ENCODE data around the gene IFNA16. TPM values are rescaled to one million over a fixed set of nuclear protein-coding genes. Genes with fewer than 3 reads are reported as not detected.
"Not testable (repeated sequence)": the region's sequence is repeated elsewhere in the genome, so short reads cannot be mapped to it uniquely, and the experiment has no call there.

IFNA16 gene
- not detected for polyA plus RNA-seq
- long read RNA-seq, donor 1, result 0 reads
- long read RNA-seq, donor 2, result 0 reads
- long read RNA-seq, donor 3, result 0 reads
- long read RNA-seq, donor 4, result 0 reads
- long read RNA-seq, donor 5, result 0 reads
- long read RNA-seq, donor 6, result 0 reads
- long read RNA-seq, donor 7, result 0 reads
- long read RNA-seq, donor 8, result 0 reads
- long read RNA-seq, donor 9, result 0 reads
- long read RNA-seq, donor 10, result 0 reads

DNA sequence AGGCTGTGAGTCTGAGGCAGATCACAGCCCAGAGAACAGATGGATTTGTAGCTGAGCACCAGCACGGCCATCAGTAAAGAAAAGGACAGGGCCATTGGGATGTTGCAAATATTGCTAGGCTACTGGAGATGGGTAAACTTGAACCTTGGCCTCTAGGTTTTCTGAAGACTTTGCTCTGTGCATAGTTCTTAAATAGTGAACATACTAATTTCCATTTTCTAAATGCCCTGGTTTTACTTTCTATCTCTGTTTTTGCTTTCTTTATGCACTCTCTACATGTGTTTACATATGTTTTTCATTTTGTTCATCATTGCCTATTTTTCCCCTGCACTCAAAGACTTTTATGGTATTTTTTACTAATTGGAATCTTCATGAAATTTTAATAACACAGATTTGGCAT lies at the start of gene IFNA16:
TSS of gene IFNA16 (minus strand) at position 101 of the 400 bp plus-strand sequence. CDS start at position 95, 6 bp downstream.
- not testable (repeated sequence) for H3K9me3 ChIP-seq (ENCODE audit: control insufficient read depth in 2 of 2, insufficient read depth in 1 of 2, low read depth in 1 of 2, low read length in 1 of 2); H3K4me3 ChIP-seq (ENCODE audit: low read depth in 1 of 3, low read length in 3 of 3); H3K4me1 ChIP-seq (ENCODE audit: control insufficient read depth in 3 of 3, insufficient read depth in 2 of 3, low read depth in 1 of 3, low read length in 2 of 3); H3K27ac ChIP-seq (ENCODE audit: low read depth in 1 of 3, low read length in 2 of 3); DNase-seq; FAIRE-seq; H3K27me3 ChIP-seq (ENCODE audit: control insufficient read depth in 3 of 3, insufficient read depth in 3 of 3, low read length in 3 of 3); H3K36me3 ChIP-seq (ENCODE audit: control insufficient read depth in 3 of 3, insufficient read depth in 2 of 3, low read depth in 1 of 3, low read length in 3 of 3)
- 43 to 80% (median 50%) methylated on average over 1 of the region's 1 CpG for WGBS, 3 donors

- WGBS, 3 donors, result 0 to 32% (median 20%) methylated on average over 1 of the region's 1 CpG
- no peak for FAIRE-seq
These were observed 48.5 kb upstream of the IFNA16 start for GRCh38 chr9:21265421-21266189.

GRCh38 chr9:21255538-21256212 lies 38.6 kb upstream of the IFNA16 start:
- H3K36me3 ChIP-seq (ENCODE audit: control insufficient read depth in 3 of 3, insufficient read depth in 2 of 3, low read depth in 1 of 3, low read length in 3 of 3), result no peaks in the 10 kb centered on the region
- H3K27me3 ChIP-seq (ENCODE audit: control insufficient read depth in 3 of 3, insufficient read depth in 3 of 3, low read length in 3 of 3), result peaks cover 0 to 5% (median 0%) of the 10 kb centered on the region in 3 donors
- H3K9me3 ChIP-seq (ENCODE audit: control insufficient read depth in 2 of 2, insufficient read depth in 1 of 2, low read depth in 1 of 2, low read length in 1 of 2), result no peaks in the 10 kb centered on the region
- DNase-seq (no peak), FAIRE-seq (no peak)
- no peak overlapping the region for H3K4me3 ChIP-seq (ENCODE audit: low read depth in 1 of 3, low read length in 3 of 3)
- H3K27ac ChIP-seq (ENCODE audit: low read depth in 1 of 3, low read length in 2 of 3), result no peak overlapping the region
- H3K4me1 ChIP-seq (ENCODE audit: control insufficient read depth in 3 of 3, insufficient read depth in 2 of 3, low read depth in 1 of 3, low read length in 2 of 3), result no peaks in the 10 kb centered on the region
- 75 to 81% (median 79%) methylated on average over 5 of the region's 5 CpGs for WGBS, 3 donors

More at GRCh38 chr9:21265421-21266189, 48.5 kb upstream of the IFNA16 start:
- no peak for DNase-seq
- no peaks in the 10 kb centered on the region for H3K9me3 ChIP-seq (ENCODE audit: control insufficient read depth in 2 of 2, insufficient read depth in 1 of 2, low read depth in 1 of 2, low read length in 1 of 2)
- peaks cover 0 to 2% (median 0%) of the 10 kb centered on the region in 3 donors for H3K27me3 ChIP-seq (ENCODE audit: control insufficient read depth in 3 of 3, insufficient read depth in 3 of 3, low read length in 3 of 3)
- H3K36me3 ChIP-seq (ENCODE audit: control insufficient read depth in 3 of 3, insufficient read depth in 2 of 3, low read depth in 1 of 3, low read length in 3 of 3), result no peaks in the 10 kb centered on the region
- no peak overlapping the region for H3K4me3 ChIP-seq (ENCODE audit: low read depth in 1 of 3, low read length in 3 of 3)
- no peak overlapping the region for H3K27ac ChIP-seq (ENCODE audit: low read depth in 1 of 3, low read length in 2 of 3)
- no peaks in the 10 kb centered on the region for H3K4me1 ChIP-seq (ENCODE audit: control insufficient read depth in 3 of 3, insufficient read depth in 2 of 3, low read depth in 1 of 3, low read length in 2 of 3)

GRCh38 chr9:21252721-21253547 lies 35.8 kb upstream of the IFNA16 start:
- Histone ChIP-seq H3K36me3 (ENCODE audit: control insufficient read depth in 3 of 3, insufficient read depth in 2 of 3, low read depth in 1 of 3, low read length in 3 of 3) (no peaks in the 10 kb centered on the region), H3K4me1 (ENCODE audit: control insufficient read depth in 3 of 3, insufficient read depth in 2 of 3, low read depth in 1 of 3, low read length in 2 of 3) (no peaks in the 10 kb centered on the region), H3K27me3 (ENCODE audit: control insufficient read depth in 3 of 3, insufficient read depth in 3 of 3, low read length in 3 of 3) (peaks cover 0 to 5% (median 0%) of the 10 kb centered on the region in 3 donors), H3K4me3 (ENCODE audit: low read depth in 1 of 3, low read length in 3 of 3) (no peak overlapping the region), H3K27ac (ENCODE audit: low read depth in 1 of 3, low read length in 2 of 3) (no peak overlapping the region), H3K9me3 (ENCODE audit: control insufficient read depth in 2 of 2, insufficient read depth in 1 of 2, low read depth in 1 of 2, low read length in 1 of 2) (no peaks in the 10 kb centered on the region)
- peak in 1 of 2 donors; percentile 32 for DNase-seq
- WGBS, 3 donors, result 0 to 6% (median 5%) methylated on average over 3 of the region's 3 CpGs
- FAIRE-seq, result no peak

DNA sequence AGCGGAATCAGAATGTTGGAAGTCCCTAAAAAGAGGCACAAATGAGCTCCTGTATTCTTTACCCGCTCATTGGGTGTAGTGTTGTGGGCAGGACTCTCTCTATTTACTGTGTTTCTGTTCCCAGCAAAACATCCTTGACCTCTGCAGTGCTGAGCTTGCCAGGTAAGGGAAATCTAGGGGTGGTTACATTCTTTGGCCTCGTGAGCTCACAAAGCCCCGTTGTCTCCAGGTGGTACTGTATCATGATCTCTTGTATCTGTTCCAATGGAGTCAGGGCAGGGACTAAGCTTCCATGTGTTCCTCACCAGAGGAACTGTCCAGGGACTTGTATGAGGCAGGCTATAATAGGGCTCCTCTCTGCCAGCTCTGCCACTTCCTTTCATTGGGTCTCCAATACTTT lies 34.5 kb upstream of the IFNA16 start:
- FAIRE-seq, result no peak
- H3K27ac ChIP-seq (ENCODE audit: low read depth in 1 of 3, low read length in 2 of 3), result no peak overlapping the region
- H3K4me3 ChIP-seq (ENCODE audit: low read depth in 1 of 3, low read length in 3 of 3), result no peak overlapping the region
- H3K27me3 ChIP-seq (ENCODE audit: control insufficient read depth in 3 of 3, insufficient read depth in 3 of 3, low read length in 3 of 3), result peaks cover 0 to 5% (median 0%) of the 10 kb centered on the region in 3 donors
- 42 to 65% (median 49%) methylated on average over 4 of the region's 4 CpGs for WGBS, 3 donors
- DNase-seq, result no peak
- no peaks in the 10 kb centered on the region for H3K36me3 ChIP-seq (ENCODE audit: control insufficient read depth in 3 of 3, insufficient read depth in 2 of 3, low read depth in 1 of 3, low read length in 3 of 3)
- no peaks in the 10 kb centered on the region for H3K9me3 ChIP-seq (ENCODE audit: control insufficient read depth in 2 of 2, insufficient read depth in 1 of 2, low read depth in 1 of 2, low read length in 1 of 2)
- H3K4me1 ChIP-seq (ENCODE audit: control insufficient read depth in 3 of 3, insufficient read depth in 2 of 3, low read depth in 1 of 3, low read length in 2 of 3), result no peaks in the 10 kb centered on the region

DNA sequence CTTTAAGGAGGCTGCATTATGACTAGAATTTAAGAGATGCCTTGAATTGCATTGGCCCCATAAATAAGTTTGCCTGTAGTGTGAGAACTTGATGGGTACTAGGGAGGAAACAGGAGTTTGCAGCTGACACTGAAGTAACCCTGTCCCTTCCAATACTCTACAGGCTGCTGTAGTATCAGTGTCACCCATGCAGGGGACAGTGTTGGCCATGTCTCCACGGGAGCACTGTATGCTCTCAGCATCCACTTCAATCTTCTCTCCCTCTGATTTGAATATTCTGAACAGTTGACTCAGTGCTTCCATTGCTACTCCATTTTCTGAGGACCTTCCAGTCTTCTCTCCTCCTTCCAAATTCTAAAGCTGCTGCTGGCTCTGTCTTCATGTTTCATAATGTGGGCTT lies 34.1 kb upstream of the IFNA16 start:
- Histone ChIP-seq H3K4me1 (ENCODE audit: control insufficient read depth in 3 of 3, insufficient read depth in 2 of 3, low read depth in 1 of 3, low read length in 2 of 3) (no peaks in the 10 kb centered on the region), H3K4me3 (ENCODE audit: low read depth in 1 of 3, low read length in 3 of 3) (no peak overlapping the region), H3K9me3 (ENCODE audit: control insufficient read depth in 2 of 2, insufficient read depth in 1 of 2, low read depth in 1 of 2, low read length in 1 of 2) (no peaks in the 10 kb centered on the region), H3K36me3 (ENCODE audit: control insufficient read depth in 3 of 3, insufficient read depth in 2 of 3, low read depth in 1 of 3, low read length in 3 of 3) (no peaks in the 10 kb centered on the region), H3K27me3 (ENCODE audit: control insufficient read depth in 3 of 3, insufficient read depth in 3 of 3, low read length in 3 of 3) (peaks cover 0 to 5% (median 0%) of the 10 kb centered on the region in 3 donors), H3K27ac (ENCODE audit: low read depth in 1 of 3, low read length in 2 of 3) (no peak overlapping the region)
- FAIRE-seq, result no peak
- 14 to 44% (median 21%) methylated on average over 1 of the region's 1 CpG for WGBS, 3 donors
- DNase-seq, result no peak

DNA sequence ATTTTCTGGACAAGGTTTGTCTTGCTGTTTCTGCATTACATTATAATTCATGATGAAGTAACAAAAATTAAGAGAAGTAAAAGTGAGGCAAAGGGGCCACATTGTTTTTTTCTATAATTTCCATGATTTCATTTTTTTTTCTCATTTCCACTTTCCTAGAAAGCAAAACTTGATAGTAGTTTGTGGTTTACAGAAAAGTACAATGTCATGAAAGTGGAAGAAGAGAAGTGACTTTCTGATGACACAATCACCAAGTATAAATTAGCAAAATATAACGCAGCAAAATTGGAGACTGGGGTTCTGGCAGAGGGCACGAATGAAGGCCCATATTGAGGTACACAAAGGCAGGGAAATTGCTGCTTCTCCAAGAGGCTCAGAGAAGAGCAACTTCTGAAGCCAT lies 27.7 kb upstream of the IFNA16 start:
- WGBS, 3 donors, result 58 to 68% (median 63%) methylated on average over 2 of the region's 2 CpGs

GRCh38 chr9:21239911-21240310 lies 22.8 kb upstream of the IFNA16 start, which contains the start of gene IFNA14:
IFNA14 (minus strand) TSS chr9:21240005; CDS start chr9:21239935, 70 bp downstream.
- H3K27me3 ChIP-seq (ENCODE audit: control insufficient read depth in 3 of 3, insufficient read depth in 3 of 3, low read length in 3 of 3), result no peaks in the 10 kb centered on the region
- H3K4me1 ChIP-seq (ENCODE audit: control insufficient read depth in 3 of 3, insufficient read depth in 2 of 3, low read depth in 1 of 3, low read length in 2 of 3), result no peaks in the 10 kb centered on the region
- WGBS, 3 donors, result 62 to 74% (median 71%) methylated on average over 2 of the region's 2 CpGs
- no peak within 1 kb of the TSS for H3K27ac ChIP-seq (ENCODE audit: low read depth in 1 of 3, low read length in 2 of 3)
- H3K9me3 ChIP-seq (ENCODE audit: control insufficient read depth in 2 of 2, insufficient read depth in 1 of 2, low read depth in 1 of 2, low read length in 1 of 2), result no peaks in the 10 kb centered on the region
- H3K36me3 ChIP-seq (ENCODE audit: control insufficient read depth in 3 of 3, insufficient read depth in 2 of 3, low read depth in 1 of 3, low read length in 3 of 3), result no peaks in the 10 kb centered on the region
- DNase-seq, result no peak
- FAIRE-seq, result no peak
- no peak within 1 kb of the TSS for H3K4me3 ChIP-seq (ENCODE audit: low read depth in 1 of 3, low read length in 3 of 3)

More for the DNA sequence above, 27.7 kb upstream of the IFNA16 start:
- no peaks in the 10 kb centered on the region for H3K9me3 ChIP-seq (ENCODE audit: control insufficient read depth in 2 of 2, insufficient read depth in 1 of 2, low read depth in 1 of 2, low read length in 1 of 2)
- no peak for DNase-seq
- FAIRE-seq, result no peak
- H3K27ac ChIP-seq (ENCODE audit: low read depth in 1 of 3, low read length in 2 of 3), result no peak overlapping the region
- no peaks in the 10 kb centered on the region for H3K4me1 ChIP-seq (ENCODE audit: control insufficient read depth in 3 of 3, insufficient read depth in 2 of 3, low read depth in 1 of 3, low read length in 2 of 3)
- no peaks in the 10 kb centered on the region for H3K27me3 ChIP-seq (ENCODE audit: control insufficient read depth in 3 of 3, insufficient read depth in 3 of 3, low read length in 3 of 3)
- no peak overlapping the region for H3K4me3 ChIP-seq (ENCODE audit: low read depth in 1 of 3, low read length in 3 of 3)
- no peaks in the 10 kb centered on the region for H3K36me3 ChIP-seq (ENCODE audit: control insufficient read depth in 3 of 3, insufficient read depth in 2 of 3, low read depth in 1 of 3, low read length in 3 of 3)

All from small intestine (tissue), 16 donors.